NCI-H2196 treated with DMSO at 0.1 percent for 48 hours (cell line): Measurements from ENCODE around the gene NR4A1.

Source experiments
- DNase-seq: peaks from one replicate; lab custom pipeline; 2025; ENCODE audit not compliant: unreplicated experiment; lab: John Stamatoyannopoulos, UW

The NR4A1 gene

DNA sequence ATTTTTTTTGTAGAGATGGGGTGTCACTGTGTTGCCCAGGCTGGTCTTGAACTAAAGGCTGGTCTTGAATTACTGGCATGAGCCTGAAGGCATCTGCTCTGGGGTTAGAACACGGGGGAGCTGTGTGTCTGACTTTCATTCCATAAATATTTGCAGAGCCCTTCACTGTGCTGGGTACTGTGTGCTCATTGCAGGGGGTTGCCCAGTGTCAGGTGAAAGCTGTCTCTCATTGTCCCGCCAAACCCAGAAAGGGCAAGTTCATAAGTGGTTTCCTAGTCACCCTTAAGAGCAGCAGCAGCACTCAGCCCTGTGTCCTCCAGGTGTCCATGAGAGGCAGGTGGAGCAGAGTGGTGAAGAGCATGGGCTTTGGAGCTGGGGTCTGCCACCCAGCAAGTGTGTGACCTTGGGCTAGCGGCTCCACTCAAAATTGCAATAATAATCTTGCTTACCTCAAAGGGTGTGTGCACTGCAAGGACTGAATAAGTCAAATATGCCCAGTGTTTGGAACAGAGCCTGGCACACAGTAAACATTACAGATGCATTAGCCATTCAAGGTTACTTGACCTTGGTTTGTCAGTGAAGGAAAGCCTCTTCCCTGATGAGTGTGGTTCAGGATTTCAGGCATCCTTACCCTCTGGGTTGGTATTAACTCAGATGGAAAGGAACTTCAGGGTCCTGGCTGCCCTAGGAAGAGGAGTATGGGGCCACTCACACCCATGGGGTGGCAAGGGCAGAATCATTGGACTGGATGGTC lies 23.9 kb downstream of the NR4A1 start:
- DNase-seq, result no peak

DNA sequence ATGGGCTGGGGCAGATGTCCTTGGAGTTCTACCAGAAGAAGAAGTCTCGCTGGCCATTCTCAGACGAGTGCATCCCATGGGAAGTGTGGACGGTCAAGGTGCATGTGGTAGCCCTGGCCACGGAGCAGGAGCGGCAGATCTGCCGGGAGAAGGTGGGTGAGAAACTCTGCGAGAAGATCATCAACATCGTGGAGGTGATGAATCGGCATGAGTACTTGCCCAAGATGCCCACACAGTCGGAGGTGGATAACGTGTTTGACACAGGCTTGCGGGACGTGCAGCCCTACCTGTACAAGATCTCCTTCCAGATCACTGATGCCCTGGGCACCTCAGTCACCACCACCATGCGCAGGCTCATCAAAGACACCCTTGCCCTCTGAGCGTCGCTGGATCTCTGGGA lies 25.6 kb downstream of the NR4A1 start:
- no peak for DNase-seq

DNA sequence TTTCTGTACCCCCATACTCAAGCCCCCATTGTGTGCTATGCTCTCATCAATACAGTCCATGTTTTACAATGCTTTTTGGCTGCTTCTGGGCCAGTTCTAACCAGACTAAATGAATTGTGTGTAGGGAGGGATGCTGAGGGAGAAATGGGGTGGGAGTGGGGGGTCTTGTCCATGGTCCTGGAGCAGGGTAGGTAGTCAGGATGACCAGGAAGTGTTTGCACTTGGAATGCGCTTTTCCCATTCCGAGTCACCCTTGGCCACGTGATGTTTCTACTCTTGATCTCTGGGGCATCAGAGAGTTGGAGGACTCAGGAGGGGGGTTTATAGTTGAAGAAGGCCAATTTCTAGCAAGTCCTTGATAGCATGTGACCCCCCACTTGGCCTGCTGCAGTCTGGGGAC lies 27.0 kb downstream of the NR4A1 start:
- no peak for DNase-seq

DNA sequence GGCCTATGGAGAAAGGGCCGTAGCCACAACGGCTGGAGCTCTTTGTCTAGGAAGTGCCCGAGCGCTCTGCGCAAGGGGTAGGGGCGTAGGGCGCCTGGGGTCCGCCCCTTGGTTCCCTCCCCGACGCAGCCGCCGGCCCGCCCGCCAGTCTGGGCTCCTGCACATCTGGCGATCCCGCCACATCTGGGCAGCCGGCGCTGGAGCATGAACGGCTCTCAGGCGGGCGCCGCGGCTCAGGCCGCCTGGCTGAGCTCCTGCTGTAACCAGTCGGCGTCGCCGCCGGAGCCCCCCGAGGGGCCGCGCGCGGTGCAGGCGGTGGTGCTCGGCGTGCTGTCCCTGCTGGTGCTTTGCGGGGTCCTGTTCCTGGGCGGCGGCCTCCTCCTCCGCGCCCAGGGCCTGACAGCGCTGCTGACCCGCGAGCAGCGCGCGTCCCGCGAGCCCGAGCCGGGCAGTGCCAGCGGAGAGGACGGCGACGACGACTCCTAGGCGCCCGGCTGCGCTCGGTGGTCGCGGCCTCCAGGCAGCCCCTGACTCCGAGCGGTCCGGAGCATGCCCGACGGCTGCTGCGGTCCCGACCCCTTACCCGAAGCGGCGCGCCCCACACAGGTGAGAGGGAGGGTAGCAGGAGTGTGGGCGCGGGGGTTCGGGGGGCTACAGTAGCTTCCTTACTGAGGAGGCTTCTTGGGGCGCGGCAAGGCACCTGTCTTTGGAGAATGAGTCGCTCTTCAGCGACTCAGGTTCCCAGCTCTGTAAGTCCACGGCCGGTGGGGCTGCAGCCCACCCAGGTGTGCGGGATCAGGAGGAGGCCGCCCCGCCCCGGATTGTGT lies 28.5 kb downstream of the NR4A1 start, which contains the start of gene SMIM41:
TSS of gene SMIM41 (plus strand) at position 129 of the 827 bp plus-strand sequence. CDS start at position 205, 76 bp downstream.
- DNase-seq, result no peak

DNA sequence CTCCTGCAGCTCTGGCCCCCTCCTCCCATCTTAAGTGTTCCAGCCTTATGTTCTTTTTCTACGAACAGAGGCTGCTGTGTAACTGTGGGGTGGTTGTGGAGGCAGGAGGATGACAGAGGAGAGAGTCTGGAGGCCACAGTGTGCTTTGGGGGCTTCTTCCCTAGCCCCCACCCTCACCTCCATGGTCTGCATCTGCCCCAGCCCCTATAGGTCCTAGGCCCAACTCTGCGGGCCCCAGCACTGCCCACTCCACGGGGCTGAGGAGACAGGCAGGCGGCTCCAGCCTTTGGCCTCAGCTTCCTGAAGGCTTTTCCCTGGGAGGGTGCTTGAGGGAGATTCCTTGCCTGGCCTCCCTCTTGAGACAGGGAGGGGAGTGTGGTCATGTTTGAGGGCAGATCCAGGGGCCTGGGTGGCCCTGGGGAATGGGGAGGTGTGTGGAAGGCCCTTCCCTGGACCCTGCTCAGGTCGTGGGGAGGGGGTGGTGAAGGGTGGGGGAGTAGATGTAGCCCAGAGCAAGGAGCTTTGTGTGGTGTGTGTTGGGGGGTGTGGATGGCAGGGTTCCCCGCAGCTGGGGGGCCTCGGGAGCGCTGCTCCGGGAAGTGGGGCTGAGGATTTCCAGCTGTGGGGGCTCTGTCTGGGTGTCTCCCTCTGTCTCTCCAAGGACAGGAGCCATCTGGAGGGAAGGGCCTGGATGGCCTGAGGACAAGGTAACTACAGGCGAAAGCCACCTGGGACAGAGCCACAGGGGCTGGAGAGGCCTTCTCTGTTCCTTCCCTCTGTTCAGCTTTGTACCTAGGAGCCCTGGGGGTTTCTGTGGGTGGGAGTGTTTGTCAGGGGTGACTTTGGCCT lies 29.4 kb downstream of the NR4A1 start:
- no peak for DNase-seq

DNA sequence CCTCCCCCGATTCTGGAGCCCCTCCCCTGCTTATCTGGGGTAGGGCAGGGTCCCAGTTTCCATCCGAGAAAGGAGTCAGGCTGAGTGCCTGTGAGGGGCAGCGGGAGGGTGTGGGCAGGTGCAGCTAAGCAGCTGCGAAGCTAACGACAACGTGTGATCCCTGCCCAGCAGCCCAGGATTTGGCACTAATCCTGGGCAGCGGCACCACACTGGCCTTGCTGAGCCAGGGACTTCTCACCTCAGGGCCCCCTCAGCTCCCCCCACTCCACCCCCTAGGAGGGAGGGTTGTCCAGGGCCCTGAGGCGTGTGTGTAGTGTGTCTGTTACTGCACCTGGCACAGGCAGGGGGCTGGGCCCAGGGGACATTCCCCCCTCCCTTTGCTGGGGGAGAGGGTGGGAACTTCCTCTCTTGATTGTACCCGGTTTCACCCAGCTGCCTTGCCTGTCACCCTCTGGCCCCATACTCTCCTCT lies 30.1 kb downstream of the NR4A1 start:
- peak; percentile 68 for DNase-seq

DNA sequence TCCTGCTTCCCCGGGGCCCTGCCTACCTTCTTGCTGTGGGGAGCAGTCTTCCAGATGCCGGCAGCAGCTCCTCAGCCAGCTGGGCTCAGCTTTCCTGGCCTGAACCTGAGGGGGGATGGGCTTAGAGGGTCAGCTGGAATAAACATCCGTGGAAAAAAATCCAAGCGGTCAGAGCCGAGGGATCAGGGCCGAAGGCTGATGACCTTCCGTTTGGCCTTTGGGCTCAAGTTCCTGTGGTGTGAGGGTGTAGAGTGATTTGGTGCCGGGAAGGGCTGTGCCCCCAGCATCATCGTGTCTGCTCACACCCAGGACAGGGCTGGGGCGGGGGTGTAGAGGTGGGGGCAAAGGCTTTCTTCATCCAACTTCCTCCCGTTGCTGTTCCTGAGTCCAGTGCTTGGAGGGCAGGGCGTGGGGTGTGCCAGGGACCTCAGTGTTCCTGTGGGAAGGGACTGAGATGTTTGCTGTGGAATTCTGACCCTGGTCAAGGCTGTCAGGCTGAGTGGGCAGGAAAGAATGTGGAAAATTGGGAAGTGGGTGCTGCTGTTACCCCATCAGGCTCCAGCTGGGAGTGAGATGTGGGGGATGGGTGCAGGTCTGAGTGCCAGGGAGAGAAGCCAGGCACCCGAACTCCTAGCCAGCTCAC lies 30.9 kb downstream of the NR4A1 start:
- DNase-seq, result no peak

DNA sequence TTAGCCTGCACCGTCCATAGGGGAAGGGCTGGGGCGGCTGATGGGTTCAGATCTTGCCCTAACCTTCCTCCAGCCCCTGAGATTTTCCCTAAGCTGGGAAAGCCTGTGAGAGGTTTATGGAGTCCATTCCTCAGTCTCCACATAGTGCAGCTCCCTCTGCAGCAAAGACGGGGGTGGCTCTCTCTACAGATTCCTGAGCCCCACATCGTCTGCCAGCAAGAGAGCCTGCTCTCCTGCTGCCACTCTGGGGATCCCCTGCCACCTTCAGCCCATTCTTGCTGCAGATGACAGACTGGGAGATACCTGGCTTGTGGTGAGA lies 31.4 kb downstream of the NR4A1 start:
- DNase-seq, result no peak

DNA sequence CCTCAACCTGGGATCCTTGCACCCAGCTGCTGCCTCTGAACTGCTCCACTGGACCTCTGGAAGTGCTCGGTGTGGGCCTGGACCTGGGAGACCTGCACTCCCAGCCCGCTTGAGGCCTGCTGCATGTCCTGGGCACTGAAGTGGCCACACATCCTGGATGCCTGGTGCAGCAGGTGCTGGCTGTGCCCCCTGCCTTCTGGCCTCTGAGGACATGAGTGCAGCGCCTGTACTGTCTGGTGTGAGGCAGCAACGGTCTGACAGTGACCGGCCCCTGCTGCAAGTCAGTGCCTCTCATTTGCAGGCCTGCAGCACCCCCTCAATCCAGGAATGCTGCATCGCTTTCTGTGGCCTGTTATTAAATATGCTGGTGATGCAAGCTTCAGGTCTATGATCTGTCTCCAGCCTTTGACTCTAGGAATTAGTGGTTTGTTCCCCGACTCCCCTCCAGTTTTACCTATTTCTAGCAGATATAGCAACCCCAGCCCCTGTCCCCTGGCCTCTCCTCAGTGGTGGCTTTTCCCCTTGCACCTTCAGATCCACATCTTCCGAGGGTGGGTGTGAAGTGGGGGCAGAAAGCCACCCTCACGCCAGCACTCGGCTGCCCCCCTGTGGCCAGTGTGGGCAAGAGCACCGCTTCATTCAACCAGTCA lies 31.9 kb downstream of the NR4A1 start:
- DNase-seq, result peak; percentile 42

DNA sequence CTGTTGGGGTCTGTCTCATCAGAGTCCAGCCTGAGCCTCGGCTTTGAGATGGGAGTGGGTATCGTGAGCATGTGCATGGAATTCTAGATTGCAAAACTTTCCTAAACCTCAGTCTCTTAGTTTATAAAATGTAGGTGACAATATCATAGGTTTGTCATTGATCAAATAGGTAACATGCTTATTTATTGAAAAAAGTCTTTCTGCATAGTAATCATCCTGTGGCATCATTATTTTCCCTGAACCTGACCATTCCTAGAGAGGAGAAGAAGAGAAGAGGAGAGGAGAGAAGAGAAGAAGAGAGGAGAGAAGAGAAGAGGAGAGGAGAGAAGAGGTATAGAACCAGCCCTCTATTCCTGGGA lies 32.4 kb downstream of the NR4A1 start:
- DNase-seq, result no peak

DNA sequence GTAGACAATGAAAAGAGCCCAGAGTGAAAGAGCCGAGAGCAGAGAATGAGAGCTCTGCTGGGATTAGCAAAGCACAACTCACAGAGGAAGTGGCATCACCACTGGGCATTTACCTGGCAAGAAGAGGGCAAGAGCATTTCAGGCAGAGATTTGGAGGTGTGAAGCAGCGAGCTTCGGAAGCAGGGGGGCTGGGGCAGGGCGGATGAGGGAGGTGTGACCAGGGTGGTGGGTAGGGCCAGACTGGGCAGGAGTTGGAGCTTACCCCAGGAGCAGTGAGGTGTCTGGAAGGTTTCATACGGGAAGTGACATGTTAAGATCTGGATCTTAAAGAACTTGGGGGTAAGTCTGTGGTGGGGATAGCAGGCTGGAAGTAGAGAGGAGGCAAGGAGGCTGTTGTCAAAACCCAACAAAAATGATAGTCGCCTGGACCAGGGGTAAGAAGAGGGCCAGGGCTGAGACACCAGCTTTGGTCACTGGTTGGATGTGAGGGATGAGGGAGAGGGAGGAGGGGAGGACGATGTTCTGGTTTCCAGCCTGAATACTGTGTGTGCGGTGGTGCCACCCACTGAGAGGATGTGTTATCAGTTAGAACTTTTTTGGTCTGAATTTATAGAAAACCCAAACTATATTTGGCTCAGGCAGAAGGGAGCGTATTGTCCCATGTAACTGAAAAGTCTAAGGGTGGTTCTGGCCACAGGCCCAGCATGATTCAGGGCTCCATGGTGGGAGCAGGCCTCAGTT lies 33.4 kb downstream of the NR4A1 start:
- DNase-seq, result no peak

DNA sequence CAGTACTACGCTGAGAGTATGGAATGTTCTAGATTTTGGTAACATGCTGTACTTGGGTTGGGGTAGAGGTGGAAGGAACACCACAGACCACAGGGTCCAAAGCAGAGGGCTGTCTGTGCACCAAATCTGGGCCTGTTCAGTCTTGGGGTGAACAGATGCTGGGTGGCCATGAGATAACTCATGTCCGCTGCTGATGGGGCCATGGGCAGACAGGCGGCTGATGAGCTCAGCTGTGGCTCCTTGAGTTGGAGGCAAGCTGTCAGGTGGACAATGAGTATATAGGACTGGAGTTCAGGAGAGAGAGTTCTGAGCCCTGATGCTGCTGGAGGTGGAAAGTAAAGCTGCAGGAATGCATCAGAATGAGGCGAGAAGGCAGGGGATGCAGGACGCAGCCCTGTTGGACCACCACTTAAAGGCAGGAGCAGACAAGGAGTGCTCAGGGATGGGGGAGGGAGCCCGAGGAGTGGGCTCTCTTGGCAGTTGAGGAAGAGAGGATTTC lies 34.5 kb downstream of the NR4A1 start:
- no peak for DNase-seq

DNA sequence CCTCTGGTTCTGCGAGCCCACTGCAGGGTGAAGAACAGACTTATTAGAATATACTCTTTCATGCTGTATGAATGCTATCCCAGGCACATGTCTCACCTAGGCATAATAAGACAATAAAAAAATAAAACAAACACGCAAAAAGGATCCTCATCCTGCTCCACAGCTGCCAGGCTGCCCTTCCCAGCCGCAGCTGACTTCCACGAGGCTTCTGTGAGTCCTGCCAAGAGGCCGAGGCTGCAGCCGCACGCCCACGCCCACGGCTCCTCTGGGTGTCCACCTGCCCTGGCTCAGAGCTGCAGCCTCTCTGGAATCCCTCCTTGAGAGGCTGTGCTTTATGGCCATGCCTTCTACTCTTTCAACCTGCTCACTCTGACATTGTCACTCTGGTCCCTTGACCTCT lies 35.1 kb downstream of the NR4A1 start:
- no peak for DNase-seq

DNA sequence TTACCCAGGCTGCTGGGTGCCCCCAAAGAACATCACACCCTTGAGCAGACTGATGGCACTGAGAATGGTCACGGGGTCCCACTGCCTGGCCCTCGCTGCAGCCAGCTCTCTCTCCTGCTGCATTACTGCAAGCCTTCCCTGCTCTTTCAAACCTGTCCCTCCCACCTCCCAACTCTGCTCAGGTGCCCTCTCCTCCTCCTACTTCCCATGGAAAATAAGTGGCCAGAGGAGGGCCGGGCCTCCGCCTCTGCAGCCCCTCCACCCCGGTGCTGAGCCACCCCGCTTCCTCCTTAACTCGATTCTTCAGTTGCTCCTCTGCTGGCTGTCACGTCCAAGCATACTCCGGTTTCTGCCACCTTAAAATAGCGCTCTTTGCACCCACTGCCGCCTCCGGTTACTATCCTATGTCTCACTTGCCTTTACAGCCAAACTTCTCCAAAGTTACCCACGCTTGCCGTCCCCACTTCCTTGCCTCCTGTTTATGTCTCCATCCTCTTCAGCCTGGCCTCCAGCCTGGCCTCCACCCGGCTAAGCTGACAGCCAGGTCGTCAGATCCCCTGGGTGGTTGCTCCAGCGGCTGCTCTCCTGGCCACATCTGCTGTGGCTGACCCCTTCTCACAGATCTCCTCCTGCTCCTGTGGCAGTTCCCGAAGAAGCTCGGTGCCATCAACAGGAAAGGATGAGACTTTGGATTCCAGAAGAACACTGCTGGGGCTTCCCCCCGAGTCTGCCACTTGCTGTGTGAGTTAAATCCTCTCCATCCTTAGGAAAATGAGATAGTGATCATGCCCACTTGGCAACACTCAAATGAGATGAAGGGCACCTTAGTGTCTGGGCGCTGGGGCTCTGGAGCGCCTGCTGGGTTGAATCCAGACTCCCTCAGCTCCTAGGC lies 35.9 kb downstream of the NR4A1 start:
- no peak for DNase-seq

DNA sequence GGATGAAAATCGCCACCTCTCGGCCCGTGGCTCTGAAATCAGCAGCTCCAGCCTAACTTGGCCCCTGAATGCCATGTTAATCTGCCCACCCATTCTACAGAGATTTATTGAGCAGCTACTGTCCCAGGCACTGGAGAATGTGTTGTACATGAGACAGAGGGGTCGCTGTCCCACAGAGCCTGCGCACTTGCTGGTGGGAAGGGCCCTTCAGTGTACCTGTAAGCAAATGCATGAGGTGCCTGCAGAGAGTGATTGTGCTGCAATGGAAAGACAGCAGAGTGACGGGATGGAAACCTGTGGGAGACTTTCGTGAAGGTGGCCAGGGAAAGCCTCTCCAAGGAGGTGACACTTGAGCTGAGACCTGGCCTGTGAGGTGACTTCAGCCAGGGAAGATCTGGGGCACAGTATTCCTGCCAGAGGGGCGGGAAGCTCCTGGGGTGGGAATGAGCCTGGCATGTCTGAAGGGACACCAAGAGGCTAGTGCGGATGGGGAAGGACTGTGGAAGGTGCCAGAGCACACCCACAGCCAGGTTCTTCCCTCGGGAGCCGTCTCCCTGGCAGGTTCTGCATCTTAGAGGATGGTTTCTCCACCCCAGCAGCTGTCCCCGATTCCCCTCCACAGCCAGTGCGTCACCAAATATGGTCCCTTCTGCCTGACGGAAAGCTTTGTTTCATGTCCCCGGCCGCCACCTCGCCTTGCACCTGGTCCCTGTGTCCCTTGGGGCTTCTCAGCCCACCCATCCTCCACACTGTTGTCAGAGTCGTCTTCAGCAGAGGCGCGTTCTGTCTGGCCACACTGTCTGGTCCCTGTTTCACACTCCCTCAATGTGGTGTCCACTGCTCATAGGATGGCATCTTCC lies 36.9 kb downstream of the NR4A1 start:
- no peak for DNase-seq

DNA sequence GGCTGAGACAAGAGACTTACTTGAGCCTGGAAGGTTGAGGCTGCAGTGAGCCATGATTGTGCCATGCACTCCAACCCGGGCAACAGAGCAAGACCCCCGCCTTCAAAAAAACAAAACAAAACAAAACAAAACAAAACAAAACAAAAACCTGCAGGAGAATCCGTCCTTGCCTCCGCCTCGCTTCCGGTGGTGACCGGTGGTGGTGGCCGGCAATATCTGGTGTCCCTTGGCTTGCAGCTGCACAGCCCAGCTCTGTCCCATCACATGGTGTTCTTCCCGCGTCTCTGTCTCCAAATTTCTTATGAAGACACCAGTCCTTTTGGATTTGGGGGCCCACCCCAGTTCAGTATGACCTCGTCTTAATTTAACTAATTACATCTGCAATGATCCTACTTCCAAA lies 38.2 kb downstream of the NR4A1 start:
- DNase-seq, result no peak

DNA sequence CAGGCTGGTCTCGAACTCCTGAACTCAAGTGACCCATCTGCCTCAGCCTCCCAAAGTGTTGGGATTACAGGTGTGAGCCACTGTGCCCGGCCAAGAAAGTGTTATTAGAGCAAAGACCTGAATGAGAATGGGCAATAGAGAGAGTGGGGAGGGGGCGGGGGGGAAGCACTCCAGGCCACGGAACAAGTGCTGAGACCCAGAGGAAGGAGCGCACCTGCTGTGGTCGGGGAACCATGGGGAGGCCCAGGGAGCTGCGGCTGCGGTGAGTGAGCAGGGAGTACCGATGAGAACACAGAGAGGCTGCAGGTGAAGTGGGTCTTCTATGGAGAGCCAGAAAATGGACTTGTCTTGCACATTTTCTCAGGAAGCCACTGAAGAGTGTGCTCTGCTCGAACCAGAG lies 39.0 kb downstream of the NR4A1 start:
- no peak for DNase-seq

DNA sequence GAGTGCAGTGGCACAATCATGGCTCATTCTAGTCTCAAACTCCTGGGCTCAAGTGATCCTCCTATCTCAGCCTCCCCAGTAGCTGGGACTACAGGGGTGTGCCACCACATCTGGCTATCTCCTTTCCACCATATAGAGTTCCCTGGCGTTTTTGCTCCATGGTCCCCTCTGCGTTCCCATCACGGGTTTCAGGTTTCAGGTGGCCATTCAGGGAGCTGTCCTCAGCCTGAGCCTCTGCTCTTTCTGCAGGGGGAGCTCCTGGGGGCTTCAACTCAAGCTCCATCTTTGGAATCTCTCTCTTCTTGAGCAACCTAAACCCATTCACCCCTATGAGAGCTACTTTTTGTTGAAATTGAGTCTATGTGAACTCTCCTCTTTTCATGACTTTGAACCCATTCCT lies 39.8 kb downstream of the NR4A1 start:
- no peak for DNase-seq
